Stomach (tissue), 4 donors: ENCODE results near the gene EDA2R.

Source experiments
- POLR2AphosphoS5 ChIP-seq, 3 donors: sonication (generic); formaldehyde crosslinking; IDR thresholded peaks; one replicate each; pipeline ENCODE4 v1.6.1; 2016; ENCODE audit warnings: antibody characterized with exemption in 3 of 3
- TF ChIP-seq, protein P1 (sequence below), 7 experiments: fragments of 450-650 bp in 4 of 7; fragments of 200-600 bp in 3 of 7; sonication (generic) in 3 of 7; IDR thresholded peaks; one replicate each; pipeline ENCODE4 v1.5.1; 2016 to 2019; ENCODE audit warnings: antibody characterized with exemption in 7 of 7, control low read depth in 2 of 7, mild to moderate bottlenecking in 1 of 7

DNA sequence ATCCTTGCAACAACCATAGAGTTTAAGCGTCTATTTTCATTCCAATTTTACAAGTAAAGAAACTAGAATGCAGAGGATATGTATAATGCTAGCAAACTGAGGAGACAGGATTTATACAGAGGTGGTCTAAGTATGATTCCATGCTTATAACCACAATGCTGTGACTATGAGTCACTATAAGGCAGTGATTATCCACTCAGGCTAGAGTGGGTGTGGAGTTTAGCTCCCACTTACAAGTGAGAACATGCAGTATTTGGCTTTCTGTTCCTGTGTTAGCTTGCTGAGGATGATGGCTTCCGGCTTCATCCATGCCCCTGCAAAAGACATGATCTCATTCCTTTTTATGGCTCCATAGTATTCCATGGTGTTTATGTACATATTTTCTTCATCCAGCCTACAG is 41.6 kb upstream of the EDA2R start:
- TF ChIP-seq, protein P1, sequence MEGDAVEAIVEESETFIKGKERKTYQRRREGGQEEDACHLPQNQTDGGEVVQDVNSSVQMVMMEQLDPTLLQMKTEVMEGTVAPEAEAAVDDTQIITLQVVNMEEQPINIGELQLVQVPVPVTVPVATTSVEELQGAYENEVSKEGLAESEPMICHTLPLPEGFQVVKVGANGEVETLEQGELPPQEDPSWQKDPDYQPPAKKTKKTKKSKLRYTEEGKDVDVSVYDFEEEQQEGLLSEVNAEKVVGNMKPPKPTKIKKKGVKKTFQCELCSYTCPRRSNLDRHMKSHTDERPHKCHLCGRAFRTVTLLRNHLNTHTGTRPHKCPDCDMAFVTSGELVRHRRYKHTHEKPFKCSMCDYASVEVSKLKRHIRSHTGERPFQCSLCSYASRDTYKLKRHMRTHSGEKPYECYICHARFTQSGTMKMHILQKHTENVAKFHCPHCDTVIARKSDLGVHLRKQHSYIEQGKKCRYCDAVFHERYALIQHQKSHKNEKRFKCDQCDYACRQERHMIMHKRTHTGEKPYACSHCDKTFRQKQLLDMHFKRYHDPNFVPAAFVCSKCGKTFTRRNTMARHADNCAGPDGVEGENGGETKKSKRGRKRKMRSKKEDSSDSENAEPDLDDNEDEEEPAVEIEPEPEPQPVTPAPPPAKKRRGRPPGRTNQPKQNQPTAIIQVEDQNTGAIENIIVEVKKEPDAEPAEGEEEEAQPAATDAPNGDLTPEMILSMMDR (IDR thresholded peaks at IDR 0.05), result no peak
- TF ChIP-seq POLR2AphosphoS5 (IDR thresholded peaks at IDR 0.05), result no peak
